Cardiac muscle cell (in vitro differentiated cells and primary cell): Measurements from ENCODE around the gene TBC1D22B. TPM values are rescaled to one million over a fixed set of nuclear protein-coding genes. Genes with fewer than 3 reads are reported as not detected.

Source experiments
- DNase-seq, 2 donors: peaks; one replicate each; pipeline versions ENCODE4 v3.0.0 to v3.0.0-alpha.2; 2010 to 2017; ENCODE audit warnings: low read depth in 1 of 2, low spot score in 1 of 2
- H3K27ac ChIP-seq: fragments of 200-600 bp; sonication (generic); 2 replicates; pipeline ENCODE4 v1.5.1; 2016
- H3K27me3 ChIP-seq: fragments of 200-600 bp; sonication (generic); 2 replicates; pipeline ENCODE4 v1.6.0; 2016; ENCODE audit warnings: control low read depth
- H3K36me3 ChIP-seq: fragments of 200-600 bp; sonication (generic); 2 replicates; pipeline ENCODE4 v1.5.1; 2016; ENCODE audit warnings: control low read depth
- H3K4me1 ChIP-seq: fragments of 200-600 bp; sonication (generic); 2 replicates; pipeline ENCODE4 v1.8.1; 2017; ENCODE audit warnings: low read depth, mild to moderate bottlenecking, mixed run types
- H3K4me3 ChIP-seq: fragments of 200-600 bp; sonication (generic); 2 replicates; pipeline ENCODE4 v1.5.1; 2016; ENCODE audit warnings: mild to moderate bottlenecking
- H3K9me3 ChIP-seq: fragments of 200-600 bp; sonication (generic); 2 replicates; pipeline ENCODE4 v1.5.1; 2017; ENCODE audit warnings: low read depth, mild to moderate bottlenecking, control low read depth
- CTCF ChIP-seq: IDR thresholded peaks from 2 replicates; pipeline ENCODE4 v1.5.1; 2012; ENCODE audit warnings: low read depth, mild to moderate bottlenecking, low read length
- polyA plus RNA-seq: library from polyadenylated mRNA; unstranded; fragments of >200 nt; fragmentation: Nextera tagmentation; extraction: Ambion mirVana; gene quantifications from 2 replicates; pipeline ENCODE4 v1.2.1, GENCODE V29; 2016
- total RNA-seq: library from RNA; depleted of rRNA; stranded (reverse); fragments of >200 nt; gene quantifications from 2 replicates; pipeline ENCODE4 v1.2.3, GENCODE V29; 2016

Gene TBC1D22B, protein sequence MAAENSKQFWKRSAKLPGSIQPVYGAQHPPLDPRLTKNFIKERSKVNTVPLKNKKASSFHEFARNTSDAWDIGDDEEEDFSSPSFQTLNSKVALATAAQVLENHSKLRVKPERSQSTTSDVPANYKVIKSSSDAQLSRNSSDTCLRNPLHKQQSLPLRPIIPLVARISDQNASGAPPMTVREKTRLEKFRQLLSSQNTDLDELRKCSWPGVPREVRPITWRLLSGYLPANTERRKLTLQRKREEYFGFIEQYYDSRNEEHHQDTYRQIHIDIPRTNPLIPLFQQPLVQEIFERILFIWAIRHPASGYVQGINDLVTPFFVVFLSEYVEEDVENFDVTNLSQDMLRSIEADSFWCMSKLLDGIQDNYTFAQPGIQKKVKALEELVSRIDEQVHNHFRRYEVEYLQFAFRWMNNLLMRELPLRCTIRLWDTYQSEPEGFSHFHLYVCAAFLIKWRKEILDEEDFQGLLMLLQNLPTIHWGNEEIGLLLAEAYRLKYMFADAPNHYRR
- total RNA-seq (10.9 and 12.8 TPM in 2 replicates), polyA plus RNA-seq (13.3 and 14.3 TPM in 2 replicates)

- Histone ChIP-seq H3K4me1 (peaks cover 5% of the 10 kb centered on the region), H3K27me3 (no peaks in the 10 kb centered on the region), H3K4me3 (peak within 1 kb of the TSS; percentile 69), H3K9me3 (no peaks in the 10 kb centered on the region), H3K36me3 (no peaks in the 10 kb centered on the region), H3K27ac (peak within 1 kb of the TSS; percentile 93)
- TF ChIP-seq CTCF = no peak
- peak; percentile 95 to 98 for DNase-seq
Observed at GRCh38 chr6:37257634-37258404, at the start of gene TBC1D22B, which contains the start of gene TMEM217. TSS of gene TBC1D22B (plus strand) at chr6:37257772. CDS start at chr6:37257918, 146 bp downstream. TSS of gene TMEM217 (minus strand) at chr6:37258144. CDS start at chr6:37219030, 39,114 bp downstream.

DNA sequence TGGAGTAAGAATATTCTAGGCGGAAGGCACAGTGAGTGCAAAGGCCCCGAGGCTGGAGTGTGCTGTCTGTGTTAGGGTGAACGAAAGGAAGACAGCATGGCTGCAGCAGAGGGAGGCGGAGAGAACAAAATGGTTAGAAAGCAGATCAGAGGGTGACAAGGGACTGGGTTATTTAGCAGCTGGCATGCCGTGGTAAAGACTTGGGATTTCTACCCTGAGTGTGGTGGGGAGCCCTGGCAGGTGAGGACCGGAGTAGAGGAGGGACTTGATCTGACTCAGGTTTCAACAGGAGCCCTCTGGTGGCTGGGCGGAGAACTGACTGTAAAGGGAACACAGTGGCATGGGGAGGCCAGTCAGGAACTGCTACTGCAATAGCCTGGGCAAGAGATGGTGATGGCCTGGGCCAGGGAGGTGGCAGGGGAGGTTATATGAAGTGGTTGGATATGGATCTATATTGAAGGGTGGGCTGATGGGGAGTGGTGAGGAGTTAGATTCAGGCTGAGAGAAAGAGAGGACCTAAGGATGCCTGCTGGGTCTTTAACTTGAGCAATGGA, 49.6 kb upstream of the TBC1D22B start:
- no peaks in the 10 kb centered on the region for H3K36me3 ChIP-seq
- H3K27ac ChIP-seq = no peak overlapping the region
- H3K27me3 ChIP-seq = no peaks in the 10 kb centered on the region
- no peaks in the 10 kb centered on the region for H3K4me1 ChIP-seq
- no peak overlapping the region for H3K4me3 ChIP-seq
- H3K9me3 ChIP-seq = no peaks in the 10 kb centered on the region
- peak; percentile 93 for TF ChIP-seq CTCF
- DNase-seq = peak; percentile 77 to 88

GRCh38 chr6:37208793-37209192, 48.8 kb upstream of the TBC1D22B start:
- TF ChIP-seq CTCF = no peak
- Histone ChIP-seq H3K9me3 (no peaks in the 10 kb centered on the region), H3K27ac (no peak overlapping the region), H3K27me3 (no peaks in the 10 kb centered on the region), H3K36me3 (no peaks in the 10 kb centered on the region), H3K4me1 (no peaks in the 10 kb centered on the region), H3K4me3 (no peak overlapping the region)
- DNase-seq = no peak

DNA sequence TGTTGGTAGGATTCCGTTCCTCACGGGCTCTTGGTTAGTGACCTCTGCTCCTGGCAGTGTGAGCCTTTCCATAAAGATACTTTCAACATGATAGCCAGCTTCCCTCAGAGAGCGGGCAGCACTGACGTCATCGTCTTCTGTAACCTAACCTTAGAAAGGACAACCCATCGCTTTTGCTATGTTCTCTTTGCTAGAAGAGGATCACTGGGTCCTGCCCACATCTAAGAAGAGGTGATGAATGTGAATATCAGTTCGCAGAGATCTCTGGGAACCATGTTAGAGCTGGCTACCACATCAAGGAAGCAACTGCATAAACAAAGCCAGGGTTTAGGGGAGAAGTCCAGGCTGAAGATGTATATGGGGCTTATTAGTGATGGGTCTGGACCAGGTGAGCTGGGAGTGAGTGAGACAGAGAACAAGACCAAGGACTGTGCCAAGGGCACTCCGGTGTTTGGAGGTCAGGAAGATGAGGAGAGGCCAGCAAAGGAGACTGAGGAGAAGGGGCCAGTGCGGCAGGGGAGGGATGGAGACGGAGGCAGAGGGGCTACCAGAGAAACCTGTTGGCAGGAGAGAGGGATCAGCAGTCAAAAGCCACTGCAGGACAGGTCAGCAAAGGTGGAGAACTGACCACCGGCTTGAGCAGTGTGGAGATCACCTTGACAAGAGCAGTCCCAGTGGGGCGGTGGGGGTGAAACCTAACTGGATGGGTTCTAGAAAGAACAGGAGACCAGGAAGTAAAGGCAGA, 47.9 kb upstream of the TBC1D22B start:
- H3K4me3 ChIP-seq = no peak overlapping the region
- TF ChIP-seq CTCF = no peak
- no peaks in the 10 kb centered on the region for H3K9me3 ChIP-seq
- no peak for DNase-seq
- no peaks in the 10 kb centered on the region for H3K27me3 ChIP-seq
- H3K4me1 ChIP-seq = no peaks in the 10 kb centered on the region
- no peaks in the 10 kb centered on the region for H3K36me3 ChIP-seq
- H3K27ac ChIP-seq = no peak overlapping the region
